Testis (tissue), 2 donors: Measurements from ENCODE around the gene VOPP1.

Source experiments
- CTCF ChIP-seq, 3 experiments: fragments of 450-650 bp in 2 of 3; fragments of 200-600 bp in 1 of 3; sonication (generic) in 1 of 3; IDR thresholded peaks; one replicate each; pipeline ENCODE4 v1.5.1; 2016 to 2019; ENCODE audit warnings: antibody characterized with exemption in 3 of 3, mild to moderate bottlenecking in 2 of 3, moderate library complexity in 1 of 3
- POLR2A ChIP-seq: fragments of 450-650 bp; IDR thresholded peaks from one replicate; pipeline ENCODE4 v1.6.1; 2017; ENCODE audit warnings: antibody characterized with exemption, mild to moderate bottlenecking, moderate library complexity

- TF ChIP-seq CTCF (IDR thresholded peaks at IDR 0.05) = no peak
- no peak for TF ChIP-seq POLR2A
Observed at GRCh38 chr7:55458351-55458750, 114.0 kb downstream of the VOPP1 start.
